Upper lobe of right lung (tissue), 1 donor: ENCODE measurements around the gene SEH1L. TPM values are rescaled to one million over a fixed set of nuclear protein-coding genes. Genes with fewer than 3 reads are reported as not detected.

Experiments
- ATAC-seq: fragments of 200-7000 bp; cut with Tn5 transposase; one replicate; pipeline ENCODE4 v1.9.1; 2020; ENCODE audit warnings: mild to moderate bottlenecking, moderate library complexity
- DNase-seq: peaks from one replicate; pipeline ENCODE4 v3.0.0-alpha.2; 2020
- H3K27ac ChIP-seq: fragments of 200-600 bp; one replicate; pipeline ENCODE4 v1.8.0; 2022
- H3K27me3 ChIP-seq: fragments of 200-600 bp; one replicate; pipeline ENCODE4 v1.8.0; 2022; ENCODE audit warnings: mild to moderate bottlenecking
- H3K36me3 ChIP-seq: fragments of 200-600 bp; one replicate; pipeline ENCODE4 v1.8.0; 2022
- H3K4me1 ChIP-seq: fragments of 200-600 bp; one replicate; pipeline ENCODE4 v1.8.0; 2022
- H3K4me3 ChIP-seq: fragments of 200-600 bp; one replicate; pipeline ENCODE4 v1.8.0; 2022; ENCODE audit warnings: mild to moderate bottlenecking
- H3K9me3 ChIP-seq: fragments of 200-600 bp; one replicate; pipeline ENCODE4 v1.8.0; 2022
- CTCF ChIP-seq: fragments of 200-600 bp; IDR thresholded peaks from one replicate; pipeline ENCODE4 v1.8.0; 2022; ENCODE audit warnings: antibody characterized with exemption
- intact Hi-C: fragments of 100-400 bp; cut with DNase I; formaldehyde crosslinking; loops from one replicate; pipeline ENCODE4 v1.11.0; 2022
- total RNA-seq: library from RNA; stranded (reverse); fragmentation: NEBNext Ultra II Directional; extraction: Animal tissue kit (Norgen Biotek cat#: 25700); gene quantifications from one replicate; pipeline ENCODE4 v1.2.1, GENCODE V29; 2021
- donor health status: DM: no; HTN: yes; CAD: no; lungs with severe emphysema.

The SEH1L gene
- total RNA-seq, 1 donor from 2014 or later: 41.5 TPM

DNA sequence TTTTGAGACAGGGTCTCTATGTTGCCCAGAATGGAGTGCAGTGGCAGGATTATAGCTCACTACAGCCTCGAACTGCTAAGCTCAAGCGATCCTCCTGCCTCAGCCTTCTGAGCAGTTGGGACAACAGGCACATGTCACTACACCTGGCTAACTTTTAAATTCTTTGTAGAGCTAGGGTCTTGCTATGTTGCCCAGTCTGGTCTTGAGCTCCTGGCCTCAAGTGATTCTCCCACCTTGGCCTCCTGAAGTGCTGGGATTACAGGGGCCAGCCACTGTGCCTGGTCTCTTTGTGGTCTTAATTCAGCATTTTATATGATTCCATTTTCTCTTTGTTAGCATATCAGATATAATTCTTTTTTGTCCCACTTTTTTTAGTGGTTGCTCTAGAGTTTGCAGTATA, 77.4 kb downstream of the SEH1L start:
- no peak for TF ChIP-seq CTCF
- DNase-seq (no peak), ATAC-seq (no peak)
- no peak overlapping the region for H3K27ac ChIP-seq
- H3K4me1 ChIP-seq: no peaks in the 10 kb centered on the region
- H3K27me3 ChIP-seq: no peaks in the 10 kb centered on the region
- intact Hi-C loops: no loop called here
- no peak overlapping the region for H3K4me3 ChIP-seq
- peaks cover 4% of the 10 kb centered on the region for H3K9me3 ChIP-seq
- peaks cover 65% of the 10 kb centered on the region for H3K36me3 ChIP-seq

- Histone ChIP-seq H3K4me1 (no peaks in the 10 kb centered on the region), H3K9me3 (peaks cover 4% of the 10 kb centered on the region), H3K27me3 (no peaks in the 10 kb centered on the region), H3K4me3 (no peak overlapping the region), H3K27ac (no peak overlapping the region), H3K36me3 (peaks cover 69% of the 10 kb centered on the region)
- DNase-seq (no peak), ATAC-seq (no peak)
- intact Hi-C loops: no loop called here
- no peak for TF ChIP-seq CTCF
These were observed 78.9 kb downstream of the SEH1L start for GRCh38 chr18:13026583-13027270.

GRCh38 chr18:13028869-13029268, 81.1 kb downstream of the SEH1L start:
- ATAC-seq (no peak), DNase-seq (no peak)
- no peaks in the 10 kb centered on the region for H3K4me1 ChIP-seq
- no peak overlapping the region for H3K27ac ChIP-seq
- no peak overlapping the region for H3K4me3 ChIP-seq
- H3K27me3 ChIP-seq: no peaks in the 10 kb centered on the region
- H3K9me3 ChIP-seq: no peaks in the 10 kb centered on the region
- intact Hi-C loops: no loop called here
- H3K36me3 ChIP-seq: peaks cover 71% of the 10 kb centered on the region
- no peak for TF ChIP-seq CTCF

DNA sequence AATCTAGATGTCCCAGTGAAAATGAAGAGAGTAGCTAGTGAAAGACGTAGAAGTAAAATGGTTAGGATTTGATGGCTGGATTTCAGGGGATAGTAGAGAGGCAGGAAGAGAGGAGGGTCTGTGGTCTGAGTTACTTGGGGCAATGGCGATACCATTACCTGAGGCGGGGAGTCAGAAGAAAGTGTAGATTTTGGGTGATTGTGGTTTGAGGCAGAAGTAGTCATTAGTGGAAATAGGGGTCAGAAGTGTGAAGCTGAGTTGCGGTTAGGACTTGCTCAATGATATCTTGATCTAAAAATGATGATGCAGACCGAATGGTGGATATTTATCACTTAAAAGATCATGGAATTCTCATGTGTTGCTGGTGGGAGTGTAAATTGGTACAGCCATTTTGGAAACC, 84.4 kb downstream of the SEH1L start:
- H3K27me3 ChIP-seq: no peaks in the 10 kb centered on the region
- H3K4me1 ChIP-seq: no peaks in the 10 kb centered on the region
- ATAC-seq (no peak), DNase-seq (no peak)
- H3K27ac ChIP-seq: no peak overlapping the region
- intact Hi-C loops: no loop called here
- peaks cover 48% of the 10 kb centered on the region for H3K36me3 ChIP-seq
- H3K4me3 ChIP-seq: no peak overlapping the region
- TF ChIP-seq CTCF: no peak
- H3K9me3 ChIP-seq: no peaks in the 10 kb centered on the region

DNA sequence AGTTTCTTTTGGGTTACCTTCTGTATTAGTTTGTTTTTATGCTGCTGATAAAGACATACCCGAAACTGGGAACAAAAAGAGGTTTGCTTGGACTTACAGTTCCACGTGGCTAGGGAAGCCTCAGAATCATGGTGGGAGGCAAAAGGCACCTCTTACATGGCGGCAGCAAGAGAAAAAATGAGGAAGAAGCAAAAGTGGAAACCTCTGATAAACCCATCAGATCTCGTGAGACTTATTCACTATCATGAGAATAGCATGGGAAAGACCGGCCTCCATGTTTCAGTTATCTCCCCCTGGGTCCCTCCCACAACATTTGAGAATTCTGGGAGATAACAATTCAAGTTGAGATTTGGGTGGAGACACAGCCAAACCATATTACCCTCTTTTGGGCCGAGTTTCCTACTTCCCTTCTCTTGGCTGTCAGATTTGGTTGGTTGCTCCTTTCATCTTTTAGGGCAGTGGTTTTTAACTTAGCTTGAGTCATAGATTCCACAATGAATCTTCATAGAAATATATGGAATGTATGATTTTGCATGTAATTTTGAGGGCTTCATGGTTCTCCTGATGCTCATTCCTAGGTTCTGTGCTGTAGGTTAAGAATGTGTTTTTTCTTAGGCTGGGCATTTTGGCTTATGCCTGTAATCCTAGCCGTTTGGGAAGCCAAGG, 87.6 kb downstream of the SEH1L start:
- H3K27me3 ChIP-seq: no peaks in the 10 kb centered on the region
- intact Hi-C loops: no loop called here
- peaks cover 19% of the 10 kb centered on the region for H3K36me3 ChIP-seq
- DNase-seq (no peak), ATAC-seq (no peak)
- H3K4me1 ChIP-seq: no peaks in the 10 kb centered on the region
- no peak overlapping the region for H3K4me3 ChIP-seq
- no peak overlapping the region for H3K27ac ChIP-seq
- TF ChIP-seq CTCF: no peak
- no peaks in the 10 kb centered on the region for H3K9me3 ChIP-seq
